B cell (primary cell): Measurements from ENCODE around the gene SLC38A5.

Experiments
- EZH2 ChIP-seq: IDR thresholded peaks from 2 replicates; pipeline ENCODE4 v1.6.1; 2012; ENCODE audit warnings: borderline replicate concordance, low read depth, mild to moderate bottlenecking, moderate library complexity, low read length; ENCODE audit not compliant: insufficient read depth, poor library complexity, severe bottlenecking
- TF ChIP-seq, protein P1 (sequence below): fragments of 200-600 bp; IDR thresholded peaks from one replicate; pipeline ENCODE4 v1.8.0; 2022; ENCODE audit warnings: antibody characterized with exemption, mild to moderate bottlenecking

- TF ChIP-seq, protein P1, sequence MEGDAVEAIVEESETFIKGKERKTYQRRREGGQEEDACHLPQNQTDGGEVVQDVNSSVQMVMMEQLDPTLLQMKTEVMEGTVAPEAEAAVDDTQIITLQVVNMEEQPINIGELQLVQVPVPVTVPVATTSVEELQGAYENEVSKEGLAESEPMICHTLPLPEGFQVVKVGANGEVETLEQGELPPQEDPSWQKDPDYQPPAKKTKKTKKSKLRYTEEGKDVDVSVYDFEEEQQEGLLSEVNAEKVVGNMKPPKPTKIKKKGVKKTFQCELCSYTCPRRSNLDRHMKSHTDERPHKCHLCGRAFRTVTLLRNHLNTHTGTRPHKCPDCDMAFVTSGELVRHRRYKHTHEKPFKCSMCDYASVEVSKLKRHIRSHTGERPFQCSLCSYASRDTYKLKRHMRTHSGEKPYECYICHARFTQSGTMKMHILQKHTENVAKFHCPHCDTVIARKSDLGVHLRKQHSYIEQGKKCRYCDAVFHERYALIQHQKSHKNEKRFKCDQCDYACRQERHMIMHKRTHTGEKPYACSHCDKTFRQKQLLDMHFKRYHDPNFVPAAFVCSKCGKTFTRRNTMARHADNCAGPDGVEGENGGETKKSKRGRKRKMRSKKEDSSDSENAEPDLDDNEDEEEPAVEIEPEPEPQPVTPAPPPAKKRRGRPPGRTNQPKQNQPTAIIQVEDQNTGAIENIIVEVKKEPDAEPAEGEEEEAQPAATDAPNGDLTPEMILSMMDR, result no peak
- no peak for TF ChIP-seq EZH2
Measured at GRCh38 chrX:48516987-48517386, 46.9 kb upstream of the SLC38A5 start.
